HepG2 (cell line): Measurements from ENCODE around the gene MT1M. TPM values are rescaled to one million over a fixed set of nuclear protein-coding genes. Genes with fewer than 3 reads are reported as not detected.

Experiments
- CENPT ChIP-seq: sonication (generic); formaldehyde crosslinking; IDR thresholded peaks from 2 replicates; pipeline ENCODE4 v1.8.0; 2022; ENCODE audit warnings: low read depth, mild to moderate bottlenecking, moderate library complexity, missing genetic modification reagents
- FOXO1 ChIP-seq: sonication (generic); formaldehyde crosslinking; IDR thresholded peaks from 2 replicates; pipeline ENCODE4 v1.4.0; 2020; ENCODE audit warnings: missing genetic modification reagents
- ISX ChIP-seq: sonication (generic); formaldehyde crosslinking; conservative IDR thresholded peaks from 2 replicates; pipeline ENCODE4 v1.5.0; 2020; ENCODE audit warnings: missing genetic modification reagents
- KDM2A ChIP-seq: sonication (generic); formaldehyde crosslinking; IDR thresholded peaks from 2 replicates; pipeline ENCODE4 v1.4.0; 2020; ENCODE audit warnings: low read depth, missing genetic modification reagents, borderline replicate concordance
- REXO4 ChIP-seq: sonication (generic); formaldehyde crosslinking; IDR thresholded peaks from 2 replicates; pipeline ENCODE4 v1.8.0; 2022; ENCODE audit warnings: missing genetic modification reagents, mild to moderate bottlenecking, borderline replicate concordance
- ZKSCAN8 ChIP-seq: IDR thresholded peaks from 2 replicates; pipeline ENCODE4 v1.6.1; 2016; ENCODE audit warnings: borderline replicate concordance, missing genetic modification reagents, missing compliant biosample characterization
- ZNF441 ChIP-seq: sonication (generic); formaldehyde crosslinking; IDR thresholded peaks from 2 replicates; pipeline ENCODE4 v1.7.0; 2021; ENCODE audit warnings: missing genetic modification reagents, borderline replicate concordance
- ZNF766 ChIP-seq: sonication (generic); formaldehyde crosslinking; IDR thresholded peaks from 2 replicates; pipeline ENCODE4 v1.5.0; 2020; ENCODE audit warnings: missing genetic modification reagents, borderline replicate concordance
- polyA plus RNA-seq, 8 experiments: library from polyadenylated mRNA; depleted of rRNA in 3 of 8; stranded (reverse) in 7 of 8; unstranded in 1 of 8; fragments of >200 nt; fragmentation: Illumina TruSeq in 4 of 8; extraction: Trizol in 4 of 8; gene quantifications; 2 replicates each; pipeline versions ENCODE4 v1.2.1 to v1.2.3, GENCODE V29; 2011 to 2016; ENCODE audit warnings: low read depth in 4 of 8, missing spikeins in 1 of 8, mixed read lengths in 1 of 8; ENCODE audit not compliant: insufficient read depth in 1 of 8
- total RNA-seq, 5 experiments: library from RNA; depleted of rRNA; stranded (reverse); fragments of >200 nt; fragmentation: Illumina TruSeq; extraction: Trizol; gene quantifications; 2 replicates each; pipeline ENCODE4 v1.2.3, GENCODE V29; 2016; ENCODE audit warnings: low read depth in 1 of 5
- TF ChIP-seq, protein P1 (sequence below), 2 experiments: sonication (generic) in 1 of 2; formaldehyde crosslinking in 1 of 2; IDR thresholded peaks; 2 replicates each; pipeline versions ENCODE4 v1.4.0 to v1.6.1; 2018 to 2020; ENCODE audit warnings: missing genetic modification reagents in 2 of 2, borderline replicate concordance in 1 of 2, low read depth in 1 of 2, mild to moderate bottlenecking in 1 of 2, missing biosample characterization in 1 of 2
- TF ChIP-seq, protein P2 (sequence below): sonication (generic); formaldehyde crosslinking; IDR thresholded peaks from 2 replicates; pipeline ENCODE4 v1.5.1; 2020; ENCODE audit warnings: missing genetic modification reagents, mild to moderate bottlenecking, borderline replicate concordance
- TF ChIP-seq, protein P3 (sequence below), 2 experiments: fragments of 450-650 bp in 1 of 2; sonication (generic) in 1 of 2; formaldehyde crosslinking; IDR thresholded peaks; 2 replicates each; pipeline versions ENCODE4 v1.5.0 to v1.8.0; 2020 to 2022; ENCODE audit warnings: mild to moderate bottlenecking in 1 of 2, missing genetic modification reagents in 1 of 2
- TF ChIP-seq, protein P4 (sequence below): sonication (generic); formaldehyde crosslinking; IDR thresholded peaks from 2 replicates; pipeline ENCODE4 v1.5.0; 2020; ENCODE audit warnings: mild to moderate bottlenecking, missing genetic modification reagents
- TF ChIP-seq, protein P5 (sequence below): IDR thresholded peaks from 2 replicates; pipeline ENCODE4 v1.6.1; 2018; ENCODE audit warnings: missing genetic modification reagents, mild to moderate bottlenecking, missing compliant biosample characterization
- TF ChIP-seq, protein P6 (sequence below): sonication (generic); formaldehyde crosslinking; IDR thresholded peaks from 2 replicates; pipeline ENCODE4 v1.4.0; 2020; ENCODE audit warnings: missing genetic modification reagents, borderline replicate concordance

Gene MT1M
- total and polyA plus RNA-seq, 2 of the 13 experiments (the other 11 are each of a cell fraction or from before 2014, with no cell fraction given) = 4.6 TPM; not detected in 1

DNA sequence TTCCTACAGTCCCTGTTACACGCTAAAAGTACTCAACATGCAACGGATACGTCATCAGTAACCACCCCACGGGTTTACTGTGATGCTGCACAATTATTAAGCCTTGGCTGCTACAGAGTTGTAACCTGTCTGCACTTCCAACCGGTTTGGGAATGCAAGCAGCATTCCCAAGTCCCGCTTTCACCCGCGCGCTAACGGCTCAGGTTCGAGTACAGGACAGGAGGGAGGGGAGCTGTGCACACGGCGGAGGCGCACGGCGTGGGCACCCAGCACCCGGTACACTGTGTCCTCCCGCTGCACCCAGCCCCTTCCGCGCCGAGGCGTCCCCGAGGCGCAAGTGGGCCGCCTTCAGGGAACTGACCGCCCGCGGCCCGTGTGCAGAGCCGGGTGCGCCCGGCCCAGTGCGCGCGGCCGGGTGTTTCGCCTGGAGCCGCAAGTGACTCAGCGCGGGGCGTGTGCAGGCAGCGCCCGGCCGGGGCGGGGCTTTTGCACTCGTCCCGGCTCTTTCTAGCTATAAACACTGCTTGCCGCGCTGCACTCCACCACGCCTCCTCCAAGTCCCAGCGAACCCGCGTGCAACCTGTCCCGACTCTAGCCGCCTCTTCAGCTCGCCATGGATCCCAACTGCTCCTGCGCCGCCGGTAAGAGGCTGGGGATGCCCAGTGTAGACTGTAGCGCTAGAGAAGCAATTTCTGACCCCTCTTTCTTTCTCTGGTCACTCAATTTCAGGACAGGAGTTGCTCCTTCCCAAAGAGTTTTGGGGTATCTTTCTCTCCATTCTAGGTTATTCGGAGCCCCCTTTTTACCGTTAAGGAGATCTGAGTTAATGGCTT lies 24.2 kb upstream of the MT1M start, which contains the start of gene MT2A (continued):
- TF ChIP-seq, protein P1, sequence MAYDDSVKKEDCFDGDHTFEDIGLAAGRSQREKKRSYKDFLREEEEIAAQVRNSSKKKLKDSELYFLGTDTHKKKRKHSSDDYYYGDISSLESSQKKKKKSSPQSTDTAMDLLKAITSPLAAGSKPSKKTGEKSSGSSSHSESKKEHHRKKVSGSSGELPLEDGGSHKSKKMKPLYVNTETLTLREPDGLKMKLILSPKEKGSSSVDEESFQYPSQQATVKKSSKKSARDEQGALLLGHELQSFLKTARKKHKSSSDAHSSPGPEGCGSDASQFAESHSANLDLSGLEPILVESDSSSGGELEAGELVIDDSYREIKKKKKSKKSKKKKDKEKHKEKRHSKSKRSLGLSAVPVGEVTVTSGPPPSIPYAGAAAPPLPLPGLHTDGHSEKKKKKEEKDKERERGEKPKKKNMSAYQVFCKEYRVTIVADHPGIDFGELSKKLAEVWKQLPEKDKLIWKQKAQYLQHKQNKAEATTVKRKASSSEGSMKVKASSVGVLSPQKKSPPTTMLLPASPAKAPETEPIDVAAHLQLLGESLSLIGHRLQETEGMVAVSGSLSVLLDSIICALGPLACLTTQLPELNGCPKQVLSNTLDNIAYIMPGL (CRISPR knock-in tag; IDR thresholded peaks at IDR 0.05; ENCODE audit: borderline replicate concordance in 1 of 2, low read depth in 1 of 2) = peak; percentile 66 to 77; a peak in 3 of 4 replicates
- TF ChIP-seq FOXO1 (CRISPR knock-in tag) = peak; percentile 73; the same call in 1 of the 2 replicates
- TF ChIP-seq, protein P2, sequence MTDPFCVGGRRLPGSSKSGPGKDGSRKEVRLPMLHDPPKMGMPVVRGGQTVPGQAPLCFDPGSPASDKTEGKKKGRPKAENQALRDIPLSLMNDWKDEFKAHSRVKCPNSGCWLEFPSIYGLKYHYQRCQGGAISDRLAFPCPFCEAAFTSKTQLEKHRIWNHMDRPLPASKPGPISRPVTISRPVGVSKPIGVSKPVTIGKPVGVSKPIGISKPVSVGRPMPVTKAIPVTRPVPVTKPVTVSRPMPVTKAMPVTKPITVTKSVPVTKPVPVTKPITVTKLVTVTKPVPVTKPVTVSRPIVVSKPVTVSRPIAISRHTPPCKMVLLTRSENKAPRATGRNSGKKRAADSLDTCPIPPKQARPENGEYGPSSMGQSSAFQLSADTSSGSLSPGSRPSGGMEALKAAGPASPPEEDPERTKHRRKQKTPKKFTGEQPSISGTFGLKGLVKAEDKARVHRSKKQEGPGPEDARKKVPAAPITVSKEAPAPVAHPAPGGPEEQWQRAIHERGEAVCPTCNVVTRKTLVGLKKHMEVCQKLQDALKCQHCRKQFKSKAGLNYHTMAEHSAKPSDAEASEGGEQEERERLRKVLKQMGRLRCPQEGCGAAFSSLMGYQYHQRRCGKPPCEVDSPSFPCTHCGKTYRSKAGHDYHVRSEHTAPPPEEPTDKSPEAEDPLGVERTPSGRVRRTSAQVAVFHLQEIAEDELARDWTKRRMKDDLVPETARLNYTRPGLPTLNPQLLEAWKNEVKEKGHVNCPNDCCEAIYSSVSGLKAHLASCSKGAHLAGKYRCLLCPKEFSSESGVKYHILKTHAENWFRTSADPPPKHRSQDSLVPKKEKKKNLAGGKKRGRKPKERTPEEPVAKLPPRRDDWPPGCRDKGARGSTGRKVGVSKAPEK = peak; percentile 63; the same call in 1 of the 2 replicates
- TF ChIP-seq REXO4 = no peak
- TF ChIP-seq ISX (CRISPR knock-in tag) = peak; percentile 92
- TF ChIP-seq, protein P3, sequence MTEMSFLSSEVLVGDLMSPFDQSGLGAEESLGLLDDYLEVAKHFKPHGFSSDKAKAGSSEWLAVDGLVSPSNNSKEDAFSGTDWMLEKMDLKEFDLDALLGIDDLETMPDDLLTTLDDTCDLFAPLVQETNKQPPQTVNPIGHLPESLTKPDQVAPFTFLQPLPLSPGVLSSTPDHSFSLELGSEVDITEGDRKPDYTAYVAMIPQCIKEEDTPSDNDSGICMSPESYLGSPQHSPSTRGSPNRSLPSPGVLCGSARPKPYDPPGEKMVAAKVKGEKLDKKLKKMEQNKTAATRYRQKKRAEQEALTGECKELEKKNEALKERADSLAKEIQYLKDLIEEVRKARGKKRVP (CRISPR knock-in tag; IDR thresholded peaks at IDR 0.05) = peak in 1 of 2 experiments; percentile 68; a peak in 1 of 4 replicates
- TF ChIP-seq ZNF441 (CRISPR knock-in tag) = peak; percentile 70; the same call in 1 of the 2 replicates
- TF ChIP-seq ZKSCAN8 (CRISPR knock-in tag) = peak; percentile 77; the same call in 1 of the 2 replicates
- TF ChIP-seq, protein P4, sequence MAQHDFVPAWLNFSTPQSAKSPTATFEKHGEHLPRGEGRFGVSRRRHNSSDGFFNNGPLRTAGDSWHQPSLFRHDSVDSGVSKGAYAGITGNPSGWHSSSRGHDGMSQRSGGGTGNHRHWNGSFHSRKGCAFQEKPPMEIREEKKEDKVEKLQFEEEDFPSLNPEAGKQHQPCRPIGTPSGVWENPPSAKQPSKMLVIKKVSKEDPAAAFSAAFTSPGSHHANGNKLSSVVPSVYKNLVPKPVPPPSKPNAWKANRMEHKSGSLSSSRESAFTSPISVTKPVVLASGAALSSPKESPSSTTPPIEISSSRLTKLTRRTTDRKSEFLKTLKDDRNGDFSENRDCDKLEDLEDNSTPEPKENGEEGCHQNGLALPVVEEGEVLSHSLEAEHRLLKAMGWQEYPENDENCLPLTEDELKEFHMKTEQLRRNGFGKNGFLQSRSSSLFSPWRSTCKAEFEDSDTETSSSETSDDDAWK = no peak
- peak; percentile 87 for TF ChIP-seq KDM2A (CRISPR knock-in tag)
- TF ChIP-seq, protein P5, sequence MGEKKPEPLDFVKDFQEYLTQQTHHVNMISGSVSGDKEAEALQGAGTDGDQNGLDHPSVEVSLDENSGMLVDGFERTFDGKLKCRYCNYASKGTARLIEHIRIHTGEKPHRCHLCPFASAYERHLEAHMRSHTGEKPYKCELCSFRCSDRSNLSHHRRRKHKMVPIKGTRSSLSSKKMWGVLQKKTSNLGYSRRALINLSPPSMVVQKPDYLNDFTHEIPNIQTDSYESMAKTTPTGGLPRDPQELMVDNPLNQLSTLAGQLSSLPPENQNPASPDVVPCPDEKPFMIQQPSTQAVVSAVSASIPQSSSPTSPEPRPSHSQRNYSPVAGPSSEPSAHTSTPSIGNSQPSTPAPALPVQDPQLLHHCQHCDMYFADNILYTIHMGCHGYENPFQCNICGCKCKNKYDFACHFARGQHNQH (CRISPR knock-in tag) = peak; percentile 79
- peak; percentile 8; the same call in 1 of the 2 replicates for TF ChIP-seq CENPT (CRISPR knock-in tag)
- TF ChIP-seq, protein P6, sequence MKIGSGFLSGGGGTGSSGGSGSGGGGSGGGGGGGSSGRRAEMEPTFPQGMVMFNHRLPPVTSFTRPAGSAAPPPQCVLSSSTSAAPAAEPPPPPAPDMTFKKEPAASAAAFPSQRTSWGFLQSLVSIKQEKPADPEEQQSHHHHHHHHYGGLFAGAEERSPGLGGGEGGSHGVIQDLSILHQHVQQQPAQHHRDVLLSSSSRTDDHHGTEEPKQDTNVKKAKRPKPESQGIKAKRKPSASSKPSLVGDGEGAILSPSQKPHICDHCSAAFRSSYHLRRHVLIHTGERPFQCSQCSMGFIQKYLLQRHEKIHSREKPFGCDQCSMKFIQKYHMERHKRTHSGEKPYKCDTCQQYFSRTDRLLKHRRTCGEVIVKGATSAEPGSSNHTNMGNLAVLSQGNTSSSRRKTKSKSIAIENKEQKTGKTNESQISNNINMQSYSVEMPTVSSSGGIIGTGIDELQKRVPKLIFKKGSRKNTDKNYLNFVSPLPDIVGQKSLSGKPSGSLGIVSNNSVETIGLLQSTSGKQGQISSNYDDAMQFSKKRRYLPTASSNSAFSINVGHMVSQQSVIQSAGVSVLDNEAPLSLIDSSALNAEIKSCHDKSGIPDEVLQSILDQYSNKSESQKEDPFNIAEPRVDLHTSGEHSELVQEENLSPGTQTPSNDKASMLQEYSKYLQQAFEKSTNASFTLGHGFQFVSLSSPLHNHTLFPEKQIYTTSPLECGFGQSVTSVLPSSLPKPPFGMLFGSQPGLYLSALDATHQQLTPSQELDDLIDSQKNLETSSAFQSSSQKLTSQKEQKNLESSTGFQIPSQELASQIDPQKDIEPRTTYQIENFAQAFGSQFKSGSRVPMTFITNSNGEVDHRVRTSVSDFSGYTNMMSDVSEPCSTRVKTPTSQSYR (CRISPR knock-in tag) = no peak
- peak; percentile 90 for TF ChIP-seq ZNF766 (CRISPR knock-in tag)
